Measurements from ENCODE around the gene TSEN15. TPM values are rescaled to one million over a fixed set of nuclear protein-coding genes. Genes with fewer than 3 reads are reported as not detected.

The TSEN15 gene
- total and polyA plus RNA-seq, 2 of the 13 experiments (the other 11 are each of a cell fraction or from before 2014, with no cell fraction given), result 25.6 to 35.8 TPM

DNA sequence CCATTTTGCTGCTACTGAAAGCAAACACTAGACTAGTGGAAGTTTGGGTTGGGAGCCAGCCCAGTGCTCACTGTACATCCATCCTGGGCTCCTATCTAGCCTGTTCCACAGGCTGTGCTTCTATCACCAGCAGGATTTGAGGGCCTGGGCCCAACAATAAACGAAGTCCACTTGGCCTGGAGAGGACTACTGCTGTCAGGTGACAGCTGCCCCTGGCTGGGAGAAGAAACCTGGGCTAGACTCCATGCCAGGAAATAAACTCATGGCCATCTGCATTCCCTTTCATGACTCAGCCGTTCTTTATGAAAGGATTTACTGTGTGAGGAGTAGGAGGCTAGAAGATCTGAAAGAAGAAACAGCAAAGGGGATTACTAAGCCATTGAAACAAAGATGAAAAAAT lies 49.5 kb upstream of the TSEN15 start (continued):
- TF ChIP-seq ARID4A (CRISPR knock-in tag; IDR thresholded peaks at IDR 0.05; ENCODE audit: borderline replicate concordance) (no peak), ZBTB1 (CRISPR knock-in tag; IDR thresholded peaks at IDR 0.05; ENCODE audit: borderline replicate concordance) (no peak), ATAD3A (CRISPR knock-in tag; IDR thresholded peaks at IDR 0.05) (no peak), ATF4 (CRISPR knock-in tag; IDR thresholded peaks at IDR 0.05) (no peak), SALL1 (CRISPR knock-in tag; IDR thresholded peaks at IDR 0.05) (peak; percentile 49), ZNF275 (CRISPR knock-in tag; IDR thresholded peaks at IDR 0.05; ENCODE audit: borderline replicate concordance) (no peak), ZNF503 (CRISPR knock-in tag; IDR thresholded peaks at IDR 0.05) (no peak), CC2D1A (CRISPR knock-in tag; IDR thresholded peaks at IDR 0.05) (no peak), ZNF335 (CRISPR knock-in tag; IDR thresholded peaks at IDR 0.05) (no peak), SMAD1 (CRISPR knock-in tag; IDR thresholded peaks at IDR 0.05; ENCODE audit: borderline replicate concordance, low read depth) (no peak), ZNF891 (CRISPR knock-in tag; IDR thresholded peaks at IDR 0.05) (no peak)
- TF ChIP-seq, protein P1, sequence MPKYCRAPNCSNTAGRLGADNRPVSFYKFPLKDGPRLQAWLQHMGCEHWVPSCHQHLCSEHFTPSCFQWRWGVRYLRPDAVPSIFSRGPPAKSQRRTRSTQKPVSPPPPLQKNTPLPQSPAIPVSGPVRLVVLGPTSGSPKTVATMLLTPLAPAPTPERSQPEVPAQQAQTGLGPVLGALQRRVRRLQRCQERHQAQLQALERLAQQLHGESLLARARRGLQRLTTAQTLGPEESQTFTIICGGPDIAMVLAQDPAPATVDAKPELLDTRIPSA (CRISPR knock-in tag; IDR thresholded peaks at IDR 0.05; ENCODE audit: borderline replicate concordance), result no peak
- TF ChIP-seq, protein P2, sequence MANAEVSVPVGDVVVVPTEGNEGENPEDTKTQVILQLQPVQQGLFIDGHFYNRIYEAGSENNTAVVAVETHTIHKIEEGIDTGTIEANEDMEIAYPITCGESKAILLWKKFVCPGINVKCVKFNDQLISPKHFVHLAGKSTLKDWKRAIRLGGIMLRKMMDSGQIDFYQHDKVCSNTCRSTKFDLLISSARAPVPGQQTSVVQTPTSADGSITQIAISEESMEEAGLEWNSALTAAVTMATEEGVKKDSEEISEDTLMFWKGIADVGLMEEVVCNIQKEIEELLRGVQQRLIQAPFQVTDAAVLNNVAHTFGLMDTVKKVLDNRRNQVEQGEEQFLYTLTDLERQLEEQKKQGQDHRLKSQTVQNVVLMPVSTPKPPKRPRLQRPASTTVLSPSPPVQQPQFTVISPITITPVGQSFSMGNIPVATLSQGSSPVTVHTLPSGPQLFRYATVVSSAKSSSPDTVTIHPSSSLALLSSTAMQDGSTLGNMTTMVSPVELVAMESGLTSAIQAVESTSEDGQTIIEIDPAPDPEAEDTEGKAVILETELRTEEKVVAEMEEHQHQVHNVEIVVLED (CRISPR knock-in tag; IDR thresholded peaks at IDR 0.05; ENCODE audit: borderline replicate concordance), result no peak
- TF ChIP-seq, protein P3, sequence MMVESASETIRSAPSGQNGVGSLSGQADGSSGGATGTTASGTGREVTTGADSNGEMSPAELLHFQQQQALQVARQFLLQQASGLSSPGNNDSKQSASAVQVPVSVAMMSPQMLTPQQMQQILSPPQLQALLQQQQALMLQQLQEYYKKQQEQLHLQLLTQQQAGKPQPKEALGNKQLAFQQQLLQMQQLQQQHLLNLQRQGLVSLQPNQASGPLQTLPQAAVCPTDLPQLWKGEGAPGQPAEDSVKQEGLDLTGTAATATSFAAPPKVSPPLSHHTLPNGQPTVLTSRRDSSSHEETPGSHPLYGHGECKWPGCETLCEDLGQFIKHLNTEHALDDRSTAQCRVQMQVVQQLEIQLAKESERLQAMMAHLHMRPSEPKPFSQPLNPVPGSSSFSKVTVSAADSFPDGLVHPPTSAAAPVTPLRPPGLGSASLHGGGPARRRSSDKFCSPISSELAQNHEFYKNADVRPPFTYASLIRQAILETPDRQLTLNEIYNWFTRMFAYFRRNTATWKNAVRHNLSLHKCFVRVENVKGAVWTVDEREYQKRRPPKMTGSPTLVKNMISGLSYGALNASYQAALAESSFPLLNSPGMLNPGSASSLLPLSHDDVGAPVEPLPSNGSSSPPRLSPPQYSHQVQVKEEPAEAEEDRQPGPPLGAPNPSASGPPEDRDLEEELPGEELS (CRISPR knock-in tag; IDR thresholded peaks at IDR 0.05), result peak; percentile 62; the same call in 1 of the 2 replicates

Measured in HepG2 (cell line).